Left renal cortex interstitium (tissue), 4 donors: ENCODE results near the gene TEX12. TPM values are rescaled to one million over a fixed set of nuclear protein-coding genes. Genes with fewer than 3 reads are reported as not detected.
A peak's percentile ranks its signal among the peaks of the same experiment; 100 is the strongest.
"Not testable (repeated sequence)": the region's sequence is repeated elsewhere in the genome, so short reads cannot be mapped to it uniquely, and the experiment has no call there.

Experiments used
- DNase-seq, 4 donors: peaks; one replicate each; pipeline ENCODE4 v3.0.0-alpha.2; 2013; ENCODE audit warnings: low read depth in 4 of 4, low spot score in 2 of 4, missing footprints in 1 of 4
- polyA plus RNA-seq, 4 donors: library from polyadenylated mRNA; unstranded; fragments of 120-200 nt; gene quantifications; one replicate each; pipeline ENCODE4 v1.2.1, GENCODE V29; 2013; ENCODE audit not compliant: insufficient read length in 4 of 4

TEX12 gene
- polyA plus RNA-seq, 4 donors: 0.18 to 0.52 (median 0.24) TPM

GRCh38 chr11:112163875-112164685 is 3.1 kb upstream of the TEX12 start, which contains the start of gene IL18:
Gene IL18 (minus strand): TSS chr11:112164094. CDS start chr11:112155053, 9,041 bp downstream.
- DNase-seq: no peak

GRCh38 chr11:112165049-112165448 is 2.1 kb upstream of the TEX12 start:
- no peak for DNase-seq

- no peak for DNase-seq
Observed at GRCh38 chr11:112166562-112166961, 610 bp upstream of the TEX12 start.

GRCh38 chr11:112172362-112172994 is 5.3 kb downstream of the TEX12 start:
- DNase-seq: no peak

GRCh38 chr11:112173152-112173551 is 6.0 kb downstream of the TEX12 start:
- DNase-seq: no peak

- peak; percentile 58 to 78 (median 74) for DNase-seq
Observed at GRCh38 chr11:112174789-112175598, 7.8 kb downstream of the TEX12 start, which contains the start of gene BCO2. Gene BCO2 (plus strand): TSS chr11:112175512. CDS start chr11:112175602, 90 bp downstream.

GRCh38 chr11:112175599-112175952 is 8.4 kb downstream of the TEX12 start:
- peak in 1 of 4 donors; percentile 34 for DNase-seq

- no peak for DNase-seq
Observed at GRCh38 chr11:112176077-112176476, 8.9 kb downstream of the TEX12 start.

GRCh38 chr11:112177589-112177988 is 10.4 kb downstream of the TEX12 start:
- DNase-seq: no peak

GRCh38 chr11:112178428-112178827 is 11.3 kb downstream of the TEX12 start:
- DNase-seq: no peak

- DNase-seq: no peak
Observed at GRCh38 chr11:112178936-112179335, 11.8 kb downstream of the TEX12 start.

- no peak for DNase-seq
Observed at GRCh38 chr11:112179601-112180000, 12.4 kb downstream of the TEX12 start.

GRCh38 chr11:112182867-112183266 is 15.7 kb downstream of the TEX12 start:
- no peak for DNase-seq

GRCh38 chr11:112185883-112186282 is 18.7 kb downstream of the TEX12 start:
- DNase-seq: no peak

- no peak for DNase-seq
Observed at GRCh38 chr11:112186304-112186703, 19.1 kb downstream of the TEX12 start.

GRCh38 chr11:112195113-112195512 is 27.9 kb downstream of the TEX12 start:
- not testable (repeated sequence) for DNase-seq

GRCh38 chr11:112195951-112196351 is 28.8 kb downstream of the TEX12 start:
- DNase-seq: no peak

- DNase-seq: no peak
Observed at GRCh38 chr11:112196519-112197087, 29.4 kb downstream of the TEX12 start.

GRCh38 chr11:112199101-112199500 is 31.9 kb downstream of the TEX12 start:
- not testable (repeated sequence) for DNase-seq

GRCh38 chr11:112200252-112200651 is 33.1 kb downstream of the TEX12 start:
- no peak for DNase-seq

- no peak for DNase-seq
Observed at GRCh38 chr11:112206071-112206470, 38.9 kb downstream of the TEX12 start.
